H9 (cell line): ENCODE results near the gene SZRD1. TPM values are rescaled to one million over a fixed set of nuclear protein-coding genes. Genes with fewer than 3 reads are reported as not detected.

Source experiments
- DNase-seq: peaks from one replicate; pipeline ENCODE4 v3.0.0-alpha.2; 2017
- H2AFZ ChIP-seq: one replicate; pipeline ENCODE4 v1.6.1; 2013; ENCODE audit warnings: mild to moderate bottlenecking, low read length, control low read depth, moderate library complexity
- H2AK5ac ChIP-seq: 2 replicates; pipeline ENCODE4 v1.6.1; 2013; ENCODE audit warnings: low read length, control low read depth, mixed read lengths; ENCODE audit not compliant: insufficient read length
- H2BK120ac ChIP-seq: one replicate; pipeline ENCODE4 v1.6.1; 2013; ENCODE audit warnings: low read depth, mild to moderate bottlenecking, low read length, control low read depth, inconsistent platforms; ENCODE audit not compliant: poor library complexity, severe bottlenecking
- H2BK12ac ChIP-seq: 2 replicates; pipeline ENCODE4 v1.6.1; 2013; ENCODE audit warnings: low read length, control low read depth, mixed read lengths, low read depth; ENCODE audit not compliant: insufficient read length
- H2BK15ac ChIP-seq: 2 replicates; pipeline ENCODE4 v1.6.1; 2013; ENCODE audit warnings: low read depth, low read length, control low read depth
- H2BK20ac ChIP-seq: one replicate; pipeline ENCODE4 v1.6.1; 2013; ENCODE audit warnings: low read depth, mild to moderate bottlenecking, low read length, control low read depth, inconsistent platforms; ENCODE audit not compliant: poor library complexity, severe bottlenecking
- H2BK5ac ChIP-seq: 2 replicates; pipeline ENCODE4 v1.6.1; 2013; ENCODE audit warnings: low read length, control low read depth, mixed read lengths; ENCODE audit not compliant: insufficient read length
- H3K14ac ChIP-seq: 2 replicates; pipeline ENCODE4 v1.6.1; 2013; ENCODE audit warnings: low read length, control low read depth; ENCODE audit not compliant: insufficient read depth
- H3K18ac ChIP-seq: 2 replicates; pipeline ENCODE4 v1.6.1; 2013; ENCODE audit warnings: low read depth, mild to moderate bottlenecking, mixed read lengths, low read length, control low read depth; ENCODE audit not compliant: insufficient read length
- H3K23ac ChIP-seq: 2 replicates; pipeline ENCODE4 v1.6.1; 2013; ENCODE audit warnings: low read length, control low read depth, mixed read lengths, low read depth; ENCODE audit not compliant: insufficient read length
- H3K23me2 ChIP-seq: 2 replicates; pipeline ENCODE4 v1.6.1; 2013; ENCODE audit warnings: low read depth, mild to moderate bottlenecking, mixed read lengths, low read length, control low read depth; ENCODE audit not compliant: insufficient read length, poor library complexity, severe bottlenecking
- H3K27ac ChIP-seq: 2 replicates; pipeline ENCODE4 v1.5.1; 2013; ENCODE audit warnings: low read length, control low read depth, mixed read lengths, low read depth; ENCODE audit not compliant: insufficient read length
- H3K27me3 ChIP-seq: 2 replicates; pipeline ENCODE4 v1.6.1; 2013; ENCODE audit warnings: low read length, control low read depth, inconsistent platforms; ENCODE audit not compliant: insufficient read depth
- H3K4ac ChIP-seq: 2 replicates; pipeline ENCODE4 v1.6.1; 2013; ENCODE audit warnings: low read depth, mild to moderate bottlenecking, control low read depth, inconsistent platforms, low read length, moderate library complexity
- H3K4me1 ChIP-seq: 2 replicates; pipeline ENCODE4 v1.6.1; 2013; ENCODE audit warnings: low read length, control low read depth, inconsistent platforms; ENCODE audit not compliant: insufficient read depth
- H3K4me2 ChIP-seq: 2 replicates; pipeline ENCODE4 v1.6.1; 2013; ENCODE audit warnings: low read length, control low read depth, mixed read lengths; ENCODE audit not compliant: insufficient read length, insufficient read depth
- H3K56ac ChIP-seq: 2 replicates; pipeline ENCODE4 v1.6.1; 2013; ENCODE audit warnings: low read depth, mild to moderate bottlenecking, mixed read lengths, low read length, control low read depth; ENCODE audit not compliant: insufficient read length
- H3K79me1 ChIP-seq: 2 replicates; pipeline ENCODE4 v1.6.1; 2013; ENCODE audit warnings: low read depth, mild to moderate bottlenecking, moderate library complexity, low read length, control low read depth, inconsistent platforms; ENCODE audit not compliant: insufficient read depth, poor library complexity, severe bottlenecking
- H3K79me2 ChIP-seq: 2 replicates; pipeline ENCODE4 v1.6.1; 2013; ENCODE audit warnings: low read length, control low read depth, inconsistent platforms; ENCODE audit not compliant: insufficient read depth
- H3K9ac ChIP-seq: 2 replicates; pipeline ENCODE4 v1.6.1; 2013; ENCODE audit warnings: low read length, control low read depth, mixed read lengths; ENCODE audit not compliant: insufficient read length; ENCODE audit errors: extremely low read depth
- H3K9me3 ChIP-seq: one replicate; pipeline ENCODE4 v1.6.1; 2013; ENCODE audit warnings: low read depth, low read length, inconsistent platforms; ENCODE audit not compliant: control insufficient read depth
- H3T11ph ChIP-seq: one replicate; pipeline ENCODE4 v1.6.1; 2013; ENCODE audit warnings: mild to moderate bottlenecking, low read length, control low read depth, inconsistent platforms
- H4K20me1 ChIP-seq: one replicate; pipeline ENCODE4 v1.6.1; 2013; ENCODE audit not compliant: control insufficient read depth, insufficient read length, insufficient read depth
- H4K5ac ChIP-seq: 2 replicates; pipeline ENCODE4 v1.6.1; 2013; ENCODE audit warnings: low read depth, mild to moderate bottlenecking, mixed read lengths, low read length, control low read depth; ENCODE audit not compliant: insufficient read length
- H4K8ac ChIP-seq: replicated peaks from 2 replicates; pipeline ENCODE4 v1.6.1; 2013; ENCODE audit warnings: low read length, control low read depth, mixed read lengths, low read depth; ENCODE audit not compliant: insufficient read length
- H4K91ac ChIP-seq: 2 replicates; pipeline ENCODE4 v1.6.1; 2013; ENCODE audit warnings: low read depth, mild to moderate bottlenecking, moderate library complexity, mixed read lengths, low read length, control low read depth; ENCODE audit not compliant: insufficient read length
- H3K27ac Mint-ChIP-seq, 3 experiments: 2 replicates in 2 of 3; 3 replicates in 1 of 3; pipeline ENCODE4 v1.8.0; 2020 to 2021; ENCODE audit warnings: mixed read lengths in 3 of 3, mild to moderate bottlenecking in 1 of 3, moderate library complexity in 1 of 3
- H3K27me3 Mint-ChIP-seq: 2 replicates; pipeline ENCODE4 v1.8.0; 2021; ENCODE audit warnings: low read depth, mild to moderate bottlenecking, moderate library complexity, mixed read lengths
- H3K36me3 Mint-ChIP-seq, 3 experiments: 2 replicates in 2 of 3; 3 replicates in 1 of 3; pipeline ENCODE4 v1.8.0; 2020 to 2021; ENCODE audit warnings: low read depth in 3 of 3, mixed read lengths in 3 of 3; ENCODE audit not compliant: insufficient read depth in 1 of 3
- H3K4me1 Mint-ChIP-seq, 2 experiments: 2 replicates each; pipeline ENCODE4 v1.8.0; 2020; ENCODE audit warnings: mixed read lengths in 2 of 2
- H3K4me3 Mint-ChIP-seq, 2 experiments: 2 replicates in 1 of 2; 3 replicates in 1 of 2; pipeline ENCODE4 v1.8.0; 2020 to 2021; ENCODE audit warnings: mild to moderate bottlenecking in 2 of 2, mixed read lengths in 2 of 2, moderate library complexity in 1 of 2
- H3K9me3 Mint-ChIP-seq, 2 experiments: 2 replicates in 1 of 2; 3 replicates in 1 of 2; pipeline ENCODE4 v1.8.0; 2020; ENCODE audit warnings: mild to moderate bottlenecking in 2 of 2, mixed read lengths in 2 of 2, moderate library complexity in 1 of 2
- CTCF ChIP-seq: fragments of 200-600 bp; sonication (generic); conservative IDR thresholded peaks from 3 replicates; pipeline ENCODE4 v1.8.0; 2021; ENCODE audit warnings: antibody characterized with exemption, mild to moderate bottlenecking
- WGBS: extraction: QIAGEN DNeasy Blood & Tissue Kit; methylation state at CpG from one replicate; pipeline ENCODE4 v1.1.7; 2013; ENCODE audit warnings: missing lambda C conversion rate, low lambda C conversion rate, mixed read lengths; ENCODE audit not compliant: insufficient read length; ENCODE audit errors: extremely low coverage; 5-methylcytosine and 5-hydroxymethylcytosine counted together
- total RNA-seq: library from RNA; stranded (reverse); gene quantifications from 2 replicates; pipeline ENCODE4 v1.2.1, GENCODE V29; 2021

The SZRD1 gene
- total RNA-seq, 1 experiment from 2014 or later, result 118 TPM

- Histone ChIP-seq H2BK120ac (no peak overlapping the region), H4K8ac (no peak overlapping the region), H3K4me1 (no peaks in the 10 kb centered on the region; the same call in 1 of the 2 replicates), H3K23me2 (no peaks in the 10 kb centered on the region), H3K79me2 (peaks cover 55% of the 10 kb centered on the region; the same call in 1 of the 2 replicates), H3K79me1 (peaks cover 8% of the 10 kb centered on the region), H2AFZ (no peak overlapping the region), H3K18ac (no peak overlapping the region), H2BK15ac (no peak overlapping the region), H3T11ph (no peak overlapping the region), H3K23ac (no peak overlapping the region), H3K27ac (no peak overlapping the region), H3K4me2 (no peak overlapping the region), H2BK5ac (no peak overlapping the region), H2BK20ac (no peak overlapping the region), H2AK5ac (no peak overlapping the region), H3K4ac (no peak overlapping the region), H3K56ac (no peak overlapping the region), H3K9me3 (no peaks in the 10 kb centered on the region), H4K20me1 (no peaks in the 10 kb centered on the region), H3K9ac (no peak overlapping the region), H4K5ac (no peak overlapping the region), H3K14ac (no peak overlapping the region; the same call in 1 of the 2 replicates), H4K91ac (no peak overlapping the region), H2BK12ac (no peak overlapping the region), H3K27me3 (no peaks in the 10 kb centered on the region)
- peaks cover 0 to 14% (median 9%) of the 10 kb centered on the region in 3 experiments; a peak in 6 of 7 replicates for H3K36me3 Mint-ChIP-seq
- peak overlapping the region in 2 of 3 experiments; percentile 68 to 84; a peak in 4 of 7 replicates for H3K27ac Mint-ChIP-seq
- WGBS, result no CpG with 5 or more reads among the region's 4 CpGs
- TF ChIP-seq CTCF, result no peak
- H3K9me3 Mint-ChIP-seq, result no peaks in the 10 kb centered on the region
- H3K27me3 Mint-ChIP-seq, result no peaks in the 10 kb centered on the region
- DNase-seq, result no peak
- no peak overlapping the region for H3K4me3 Mint-ChIP-seq
- peaks cover 33 to 36% of the 10 kb centered on the region in 2 experiments for H3K4me1 Mint-ChIP-seq
Measured at GRCh38 chr1:16376971-16377370, 9.9 kb downstream of the SZRD1 start.
